Kidney (tissue), 14 donors: ENCODE data around the gene TGFBR3L. TPM values are rescaled to one million over a fixed set of nuclear protein-coding genes. Genes with fewer than 3 reads are reported as not detected.

Experiments used
- DNase-seq, 5 donors: peaks; one replicate each; pipeline ENCODE4 v3.0.0-alpha.2; 2013 to 2020
- FAIRE-seq: peaks from 2 replicates; lab custom pipeline; 2012; peaks lifted over from hg19 to GRCh38; lab: Jason Lieb, UNC
- H3K27ac ChIP-seq, 2 donors: one replicate each; pipeline ENCODE4 v1.7.0; 2013; ENCODE audit warnings: low read depth in 2 of 2, low read length in 2 of 2, inconsistent platforms in 1 of 2
- H3K27me3 ChIP-seq: one replicate; pipeline ENCODE4 v1.7.1; 2013; ENCODE audit warnings: low read length, inconsistent platforms; ENCODE audit not compliant: control insufficient read depth, insufficient read depth
- H3K36me3 ChIP-seq, 3 donors: one replicate each; pipeline versions ENCODE4 v1.7.0 to v1.7.1; 2013; ENCODE audit warnings: low read length in 3 of 3, control low read depth in 1 of 3, inconsistent platforms in 1 of 3; ENCODE audit not compliant: insufficient read depth in 3 of 3, control insufficient read depth in 2 of 3
- H3K4me1 ChIP-seq, 3 donors: one replicate each; pipeline versions ENCODE4 v1.7.0 to v1.7.1; 2013; ENCODE audit warnings: low read length in 3 of 3, inconsistent platforms in 1 of 3, low read depth in 1 of 3; ENCODE audit not compliant: control insufficient read depth in 2 of 3, insufficient read depth in 2 of 3
- H3K4me3 ChIP-seq, 3 donors: one replicate each; pipeline versions ENCODE4 v1.7.0 to v1.8.1; 2013; ENCODE audit warnings: low read length in 3 of 3, control low read depth in 1 of 3, inconsistent platforms in 1 of 3
- H3K9ac ChIP-seq, 3 donors: one replicate each; pipeline versions ENCODE4 v1.7.0 to v1.7.1; 2013; ENCODE audit warnings: low read length in 3 of 3, control low read depth in 1 of 3, inconsistent platforms in 1 of 3
- H3K9me3 ChIP-seq, 3 donors: one replicate each; pipeline versions ENCODE4 v1.7.0 to v1.7.1; 2013; ENCODE audit warnings: low read length in 3 of 3, control low read depth in 1 of 3, inconsistent platforms in 1 of 3; ENCODE audit not compliant: control insufficient read depth in 2 of 3, insufficient read depth in 1 of 3
- intact Hi-C: fragments of 100-400 bp; cut with DNase I; formaldehyde crosslinking; loops from one replicate; pipeline ENCODE4 v1.11.1; 2022
- polyA plus RNA-seq: library from polyadenylated mRNA; stranded (reverse); fragments of 350-450 nt; fragmentation: Illumina TruSeq; extraction: RNeasy Lipid Tissue Mini Kit (QIAGEN cat#74804); gene quantifications from one replicate; pipeline ENCODE4 v1.2.3, GENCODE V29; 2014; ENCODE audit warnings: low read depth, low replicate concordance; ENCODE audit not compliant: insufficient read depth
- total RNA-seq: library from RNA; stranded (reverse); fragmentation: NEBNext Ultra II Directional; extraction: Animal tissue kit (Norgen Biotek cat#: 25700); gene quantifications from one replicate; pipeline ENCODE4 v1.2.1, GENCODE V29; 2021
- TF ChIP-seq, protein P1 (sequence below): IDR thresholded peaks from 3 replicates; pipeline ENCODE4 v1.5.1; 2012; ENCODE audit warnings: mild to moderate bottlenecking, moderate library complexity, borderline replicate concordance; ENCODE audit not compliant: insufficient read depth; ENCODE audit errors: extremely low read depth
- donor health status: control.
- donor health status: control.
- donor health status: control.
- donor health status: control.
- donor health status: control.
- donor health status: DM: yes; HTN: yes; CAD: no.
- donor health status: Normal renal cell carcinoma (clear cell type).

The TGFBR3L gene
- total and polyA plus RNA-seq, 2 donors from 2014 or later = 0.44 to 1.5 TPM

DNA sequence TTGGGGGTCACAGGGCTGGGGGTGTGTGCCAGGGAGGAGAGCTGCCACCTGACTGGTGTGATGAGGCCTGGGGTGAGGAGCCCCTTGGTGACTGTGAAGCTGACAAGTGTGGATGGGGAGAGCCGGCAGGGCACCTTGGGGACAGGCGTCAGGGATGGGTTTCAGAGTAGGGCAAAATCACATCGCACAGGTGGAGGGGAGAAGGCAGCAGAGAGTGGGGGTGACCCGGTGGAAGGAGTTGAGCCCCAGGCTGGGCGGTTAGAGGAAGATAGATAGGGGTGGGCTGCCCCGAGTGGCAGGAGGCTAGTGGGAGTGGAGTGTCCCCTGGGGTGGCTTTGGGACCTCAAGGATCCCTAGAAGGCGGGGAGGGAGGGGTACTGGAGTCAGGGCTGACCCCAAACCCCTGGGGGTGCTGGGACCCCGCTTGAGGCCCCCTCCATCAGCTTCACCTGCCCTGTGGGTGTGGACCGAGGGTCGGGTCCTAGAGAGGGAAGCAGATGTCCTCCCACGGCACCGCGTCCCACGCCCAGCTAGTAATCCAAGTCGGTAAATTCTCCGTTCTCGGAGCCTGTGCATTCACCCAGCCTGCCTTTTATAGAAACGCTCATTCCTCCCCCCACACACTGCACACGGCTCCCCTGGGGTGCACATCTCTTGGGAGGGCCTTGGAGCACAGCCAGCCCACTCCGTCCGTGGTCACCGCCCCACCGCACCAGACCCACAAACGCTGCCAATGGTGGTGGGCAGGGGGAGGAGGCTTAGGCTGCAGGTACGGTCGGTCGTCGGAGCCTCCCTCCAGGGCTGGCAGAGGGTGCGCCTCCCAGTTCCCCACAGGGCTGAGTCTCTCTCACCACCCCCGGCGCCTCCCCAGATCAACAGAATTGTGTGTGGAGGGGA lies 8.9 kb downstream of the TGFBR3L start:
- intact Hi-C loops = no loop called here
- H3K36me3 ChIP-seq = peaks cover 0 to 11% (median 0%) of the 10 kb centered on the region in 3 donors
- H3K27me3 ChIP-seq = peaks cover 3% of the 10 kb centered on the region
- FAIRE-seq (no peak), DNase-seq (peak in 2 of 5 donors; percentile 72 to 77)
- peaks cover 0 to 31% (median 11%) of the 10 kb centered on the region in 3 donors for H3K4me1 ChIP-seq
- H3K9me3 ChIP-seq = no peaks in the 10 kb centered on the region
- H3K27ac ChIP-seq = no peak overlapping the region
- no peak overlapping the region for H3K4me3 ChIP-seq
- TF ChIP-seq, protein P1, sequence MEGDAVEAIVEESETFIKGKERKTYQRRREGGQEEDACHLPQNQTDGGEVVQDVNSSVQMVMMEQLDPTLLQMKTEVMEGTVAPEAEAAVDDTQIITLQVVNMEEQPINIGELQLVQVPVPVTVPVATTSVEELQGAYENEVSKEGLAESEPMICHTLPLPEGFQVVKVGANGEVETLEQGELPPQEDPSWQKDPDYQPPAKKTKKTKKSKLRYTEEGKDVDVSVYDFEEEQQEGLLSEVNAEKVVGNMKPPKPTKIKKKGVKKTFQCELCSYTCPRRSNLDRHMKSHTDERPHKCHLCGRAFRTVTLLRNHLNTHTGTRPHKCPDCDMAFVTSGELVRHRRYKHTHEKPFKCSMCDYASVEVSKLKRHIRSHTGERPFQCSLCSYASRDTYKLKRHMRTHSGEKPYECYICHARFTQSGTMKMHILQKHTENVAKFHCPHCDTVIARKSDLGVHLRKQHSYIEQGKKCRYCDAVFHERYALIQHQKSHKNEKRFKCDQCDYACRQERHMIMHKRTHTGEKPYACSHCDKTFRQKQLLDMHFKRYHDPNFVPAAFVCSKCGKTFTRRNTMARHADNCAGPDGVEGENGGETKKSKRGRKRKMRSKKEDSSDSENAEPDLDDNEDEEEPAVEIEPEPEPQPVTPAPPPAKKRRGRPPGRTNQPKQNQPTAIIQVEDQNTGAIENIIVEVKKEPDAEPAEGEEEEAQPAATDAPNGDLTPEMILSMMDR = no peak
- H3K9ac ChIP-seq = no peak overlapping the region

DNA sequence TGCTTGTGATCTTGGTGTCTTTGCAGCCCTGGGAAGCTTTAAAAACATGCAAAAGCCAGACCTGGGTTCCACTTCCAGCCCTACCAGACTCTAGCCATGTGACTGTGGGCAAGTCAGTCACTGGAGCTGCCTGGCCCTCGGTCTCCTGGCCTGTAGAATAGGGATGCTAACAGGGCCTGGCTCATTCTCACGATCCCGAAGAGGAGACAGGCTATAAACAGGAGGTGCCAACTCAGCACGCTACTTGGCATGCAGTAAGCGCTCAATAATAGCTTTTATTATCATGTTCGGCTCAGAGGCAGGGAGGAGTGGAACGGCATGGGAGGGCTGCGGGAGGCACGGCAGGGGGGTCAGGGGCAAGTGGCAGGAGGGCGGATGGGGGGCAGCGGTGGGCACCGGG lies 9.6 kb downstream of the TGFBR3L start:
- H3K27me3 ChIP-seq = no peaks in the 10 kb centered on the region
- no peak for DNase-seq
- peaks cover 0 to 11% (median 0%) of the 10 kb centered on the region in 3 donors for H3K36me3 ChIP-seq
- TF ChIP-seq, protein P1 = no peak
- FAIRE-seq = no peak
- peaks cover 0 to 35% (median 11%) of the 10 kb centered on the region in 3 donors for H3K4me1 ChIP-seq
- H3K9me3 ChIP-seq = no peaks in the 10 kb centered on the region
- H3K4me3 ChIP-seq = no peak overlapping the region
- no peak overlapping the region for H3K27ac ChIP-seq
- no peak overlapping the region for H3K9ac ChIP-seq
- intact Hi-C loops = no loop called here

DNA sequence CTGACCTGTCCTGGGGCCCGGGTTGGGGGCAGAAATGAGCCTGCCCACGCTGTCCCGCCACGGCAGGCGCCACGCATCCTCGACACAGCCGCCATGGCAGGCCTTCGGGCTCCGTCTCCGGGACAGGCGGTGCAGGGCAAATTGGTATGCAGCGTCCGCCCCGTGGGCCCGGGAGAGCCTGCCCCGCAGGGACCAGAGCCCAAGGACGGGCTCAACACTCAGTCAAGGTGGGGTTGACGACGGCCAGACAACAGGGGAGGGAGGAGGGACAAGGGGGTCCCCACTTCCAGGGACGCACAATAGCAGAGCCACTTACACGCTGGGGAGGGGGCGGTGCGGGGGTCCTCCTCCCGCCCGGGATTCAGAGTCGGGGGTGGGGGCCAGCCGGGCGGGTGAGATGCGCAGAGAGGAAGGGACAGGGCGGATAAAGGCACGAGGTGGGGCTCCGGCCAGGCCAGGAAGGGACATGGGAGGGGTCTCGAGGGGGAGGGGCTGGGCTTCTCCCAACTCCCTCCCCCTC lies 10.1 kb downstream of the TGFBR3L start:
- TF ChIP-seq, protein P1 = no peak
- FAIRE-seq (no peak), DNase-seq (peak in 1 of 5 donors; percentile 81)
- H3K27ac ChIP-seq = no peak overlapping the region
- H3K9me3 ChIP-seq = no peaks in the 10 kb centered on the region
- H3K27me3 ChIP-seq = no peaks in the 10 kb centered on the region
- H3K9ac ChIP-seq = no peak overlapping the region
- no peak overlapping the region for H3K4me3 ChIP-seq
- H3K4me1 ChIP-seq = peaks cover 0 to 33% (median 11%) of the 10 kb centered on the region in 3 donors
- intact Hi-C loops = no loop called here
- H3K36me3 ChIP-seq = peaks cover 0 to 11% (median 0%) of the 10 kb centered on the region in 3 donors
